ENCODE data around the gene RGS6. TPM values are rescaled to one million over a fixed set of nuclear protein-coding genes. Genes with fewer than 3 reads are reported as not detected.

The RGS6 gene
- total and polyA plus RNA-seq, 4 donors = 0.21 to 5.4 (median 0.45) TPM

DNA sequence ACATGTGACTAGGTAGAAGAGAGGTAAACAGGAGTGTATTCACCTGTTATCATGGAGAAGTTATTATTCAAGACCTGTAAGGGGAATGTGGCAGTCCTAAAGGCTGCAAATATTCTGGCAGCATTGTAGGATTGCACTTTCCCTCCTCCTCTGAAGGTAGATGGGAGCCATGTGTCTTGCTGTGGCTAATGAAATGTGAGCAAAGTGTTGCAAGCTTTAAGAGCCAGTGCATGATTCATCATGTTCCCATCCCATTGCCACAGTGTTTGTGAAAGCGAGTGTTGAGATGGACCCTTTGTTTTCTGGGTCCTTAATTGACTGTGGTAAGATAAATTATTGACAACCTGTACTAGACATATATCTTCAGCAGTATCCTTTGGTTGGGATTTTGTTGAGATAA is 128.7 kb downstream of the RGS6 start:
- Histone ChIP-seq H3K9ac (ENCODE audit: insufficient read depth in 1 of 2, low read length in 2 of 2) (no peak overlapping the region), H3K36me3 (ENCODE audit: control insufficient read depth in 4 of 4, insufficient read depth in 4 of 4, low read length in 4 of 4) (no peaks in the 10 kb centered on the region), H3K4me3 (no peak overlapping the region), H3K27ac (ENCODE audit: low read depth in 1 of 2, low read length in 1 of 2) (no peak overlapping the region), H3K4me1 (ENCODE audit: control insufficient read depth in 5 of 5, insufficient read depth in 5 of 5, low read length in 5 of 5) (no peaks in the 10 kb centered on the region), H3K27me3 (ENCODE audit: control insufficient read depth in 3 of 3, insufficient read depth in 3 of 3, low read length in 2 of 3) (no peaks in the 10 kb centered on the region), H3K9me3 (ENCODE audit: control insufficient read depth in 4 of 4, insufficient read depth in 3 of 4, low read length in 3 of 4) (no peaks in the 10 kb centered on the region)
- no peak for DNase-seq
- TF ChIP-seq CTCF (IDR thresholded peaks at IDR 0.05; ENCODE audit: control extremely low read depth, extremely low read depth) = no peak
- no peak for ATAC-seq (ENCODE audit: insufficient read depth, low FRiP score)
- 83 to 84% methylated on average over 1 of the region's 1 CpG for WGBS, 2 donors

DNA sequence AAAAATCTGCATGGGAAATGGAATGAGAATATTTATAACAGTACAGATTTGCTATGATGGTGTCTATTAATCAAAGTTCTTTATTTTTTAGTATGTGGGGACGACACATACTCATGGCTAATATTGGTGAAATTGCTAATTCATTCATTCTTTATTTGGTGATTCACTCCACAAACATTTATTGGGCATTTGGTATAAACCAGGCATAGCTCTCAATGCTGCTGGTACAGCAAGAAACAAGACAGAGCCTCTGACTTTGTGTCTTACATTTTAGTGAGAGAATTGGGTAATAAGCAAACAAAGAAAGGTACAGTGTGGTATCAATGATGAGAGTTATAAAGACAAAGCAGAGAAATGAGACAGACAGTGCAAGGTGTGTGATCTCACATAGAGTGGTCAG is 129.5 kb downstream of the RGS6 start:
- DNase-seq = no peak
- WGBS, 2 donors = 78 to 89% methylated on average over 1 of the region's 1 CpG

GRCh38 chr14:72063761-72064282 is 131.6 kb downstream of the RGS6 start:
- no peak overlapping the region for H3K27ac ChIP-seq (ENCODE audit: low read depth in 1 of 2, low read length in 1 of 2)
- H3K36me3 ChIP-seq (ENCODE audit: control insufficient read depth in 4 of 4, insufficient read depth in 4 of 4, low read length in 4 of 4) = no peaks in the 10 kb centered on the region
- H3K9ac ChIP-seq (ENCODE audit: insufficient read depth in 1 of 2, low read length in 2 of 2) = no peak overlapping the region
- no peaks in the 10 kb centered on the region for H3K27me3 ChIP-seq (ENCODE audit: control insufficient read depth in 3 of 3, insufficient read depth in 3 of 3, low read length in 2 of 3)
- DNase-seq = no peak
- no peak overlapping the region for H3K4me3 ChIP-seq
- TF ChIP-seq CTCF (IDR thresholded peaks at IDR 0.05; ENCODE audit: control extremely low read depth, extremely low read depth) = no peak
- WGBS, 2 donors = 68 to 76% methylated on average over 4 of the region's 4 CpGs
- no peaks in the 10 kb centered on the region for H3K4me1 ChIP-seq (ENCODE audit: control insufficient read depth in 5 of 5, insufficient read depth in 5 of 5, low read length in 5 of 5)
- H3K9me3 ChIP-seq (ENCODE audit: control insufficient read depth in 4 of 4, insufficient read depth in 3 of 4, low read length in 3 of 4) = no peaks in the 10 kb centered on the region
- no peak for ATAC-seq (ENCODE audit: insufficient read depth, low FRiP score)

More for the DNA sequence above, 129.5 kb downstream of the RGS6 start:
- ATAC-seq (ENCODE audit: insufficient read depth, low FRiP score) = no peak
- TF ChIP-seq CTCF (IDR thresholded peaks at IDR 0.05; ENCODE audit: control extremely low read depth, extremely low read depth) = no peak
- no peaks in the 10 kb centered on the region for H3K27me3 ChIP-seq (ENCODE audit: control insufficient read depth in 3 of 3, insufficient read depth in 3 of 3, low read length in 2 of 3)
- H3K4me1 ChIP-seq (ENCODE audit: control insufficient read depth in 5 of 5, insufficient read depth in 5 of 5, low read length in 5 of 5) = no peaks in the 10 kb centered on the region
- no peaks in the 10 kb centered on the region for H3K9me3 ChIP-seq (ENCODE audit: control insufficient read depth in 4 of 4, insufficient read depth in 3 of 4, low read length in 3 of 4)
- no peak overlapping the region for H3K9ac ChIP-seq (ENCODE audit: insufficient read depth in 1 of 2, low read length in 2 of 2)
- no peak overlapping the region for H3K4me3 ChIP-seq
- H3K36me3 ChIP-seq (ENCODE audit: control insufficient read depth in 4 of 4, insufficient read depth in 4 of 4, low read length in 4 of 4) = no peaks in the 10 kb centered on the region
- H3K27ac ChIP-seq (ENCODE audit: low read depth in 1 of 2, low read length in 1 of 2) = no peak overlapping the region

GRCh38 chr14:72064501-72064900 is 132.3 kb downstream of the RGS6 start:
- ATAC-seq (ENCODE audit: insufficient read depth, low FRiP score) (no peak), DNase-seq (no peak)
- H3K36me3 ChIP-seq (ENCODE audit: control insufficient read depth in 4 of 4, insufficient read depth in 4 of 4, low read length in 4 of 4) = no peaks in the 10 kb centered on the region
- no peak overlapping the region for H3K27ac ChIP-seq (ENCODE audit: low read depth in 1 of 2, low read length in 1 of 2)
- no peaks in the 10 kb centered on the region for H3K9me3 ChIP-seq (ENCODE audit: control insufficient read depth in 4 of 4, insufficient read depth in 3 of 4, low read length in 3 of 4)
- 67 to 81% methylated on average over 4 of the region's 4 CpGs for WGBS, 2 donors
- TF ChIP-seq CTCF (IDR thresholded peaks at IDR 0.05; ENCODE audit: control extremely low read depth, extremely low read depth) = no peak
- H3K4me1 ChIP-seq (ENCODE audit: control insufficient read depth in 5 of 5, insufficient read depth in 5 of 5, low read length in 5 of 5) = no peaks in the 10 kb centered on the region
- H3K4me3 ChIP-seq = no peak overlapping the region
- no peak overlapping the region for H3K9ac ChIP-seq (ENCODE audit: insufficient read depth in 1 of 2, low read length in 2 of 2)
- H3K27me3 ChIP-seq (ENCODE audit: control insufficient read depth in 3 of 3, insufficient read depth in 3 of 3, low read length in 2 of 3) = no peaks in the 10 kb centered on the region

Measured in lung (tissue), 12 donors.